Upper lobe of left lung (tissue), 4 donors: ENCODE data around the gene DMC1.

Source experiments
- POLR2AphosphoS5 ChIP-seq, 2 donors: sonication (generic); formaldehyde crosslinking; IDR thresholded peaks; one replicate each; pipeline ENCODE4 v1.5.1; 2017; ENCODE audit warnings: antibody characterized with exemption in 2 of 2
- TF ChIP-seq, protein P1 (sequence below), 6 experiments: fragments of 450-650 bp in 4 of 6; fragments of 200-600 bp in 2 of 6; sonication (generic) in 2 of 6; IDR thresholded peaks; one replicate each; pipeline ENCODE4 v1.5.1; 2016 to 2019; ENCODE audit warnings: antibody characterized with exemption in 6 of 6

DNA sequence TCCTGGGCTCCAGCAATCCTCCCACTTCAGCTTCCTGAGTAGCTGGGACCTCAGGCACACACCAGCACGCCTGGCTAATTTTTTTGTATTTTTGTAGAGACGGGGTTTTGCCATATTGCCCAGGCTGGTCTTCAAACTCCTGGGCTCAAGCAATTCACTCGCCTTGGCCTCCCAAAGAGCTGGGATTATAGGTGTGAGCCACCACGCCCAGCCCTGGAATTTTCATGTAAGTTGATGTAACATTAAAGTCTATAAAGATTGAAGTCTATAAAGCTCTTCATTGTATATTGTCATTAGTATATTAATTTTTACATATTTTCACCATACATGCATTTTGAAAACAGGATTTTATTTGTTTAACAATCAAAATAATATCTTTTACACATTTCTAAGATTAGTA, 51.4 kb downstream of the DMC1 start:
- TF ChIP-seq, protein P1, sequence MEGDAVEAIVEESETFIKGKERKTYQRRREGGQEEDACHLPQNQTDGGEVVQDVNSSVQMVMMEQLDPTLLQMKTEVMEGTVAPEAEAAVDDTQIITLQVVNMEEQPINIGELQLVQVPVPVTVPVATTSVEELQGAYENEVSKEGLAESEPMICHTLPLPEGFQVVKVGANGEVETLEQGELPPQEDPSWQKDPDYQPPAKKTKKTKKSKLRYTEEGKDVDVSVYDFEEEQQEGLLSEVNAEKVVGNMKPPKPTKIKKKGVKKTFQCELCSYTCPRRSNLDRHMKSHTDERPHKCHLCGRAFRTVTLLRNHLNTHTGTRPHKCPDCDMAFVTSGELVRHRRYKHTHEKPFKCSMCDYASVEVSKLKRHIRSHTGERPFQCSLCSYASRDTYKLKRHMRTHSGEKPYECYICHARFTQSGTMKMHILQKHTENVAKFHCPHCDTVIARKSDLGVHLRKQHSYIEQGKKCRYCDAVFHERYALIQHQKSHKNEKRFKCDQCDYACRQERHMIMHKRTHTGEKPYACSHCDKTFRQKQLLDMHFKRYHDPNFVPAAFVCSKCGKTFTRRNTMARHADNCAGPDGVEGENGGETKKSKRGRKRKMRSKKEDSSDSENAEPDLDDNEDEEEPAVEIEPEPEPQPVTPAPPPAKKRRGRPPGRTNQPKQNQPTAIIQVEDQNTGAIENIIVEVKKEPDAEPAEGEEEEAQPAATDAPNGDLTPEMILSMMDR (IDR thresholded peaks at IDR 0.05) = no peak
- no peak for TF ChIP-seq POLR2AphosphoS5 (IDR thresholded peaks at IDR 0.05)
